Spinal cord (tissue), 10 donors: ENCODE measurements around the gene B4GALNT2. TPM values are rescaled to one million over a fixed set of nuclear protein-coding genes. Genes with fewer than 3 reads are reported as not detected.
"Not testable (repeated sequence)": the region's sequence is repeated elsewhere in the genome, so short reads cannot be mapped to it uniquely, and the experiment has no call there.

Experiments
- DNase-seq, 6 donors: peaks; one replicate each; pipeline versions ENCODE4 v3.0.0 to v3.0.0-alpha.2; 2013 to 2015; ENCODE audit warnings: low spot score in 6 of 6, low read depth in 4 of 6
- H3K27ac ChIP-seq: one replicate; pipeline ENCODE4 v1.5.1; 2013; ENCODE audit warnings: low read depth, low read length, control low read depth
- H3K27me3 ChIP-seq: one replicate; pipeline ENCODE4 v1.6.1; 2013; ENCODE audit warnings: low read length; ENCODE audit not compliant: control insufficient read depth, insufficient read depth
- H3K36me3 ChIP-seq: one replicate; pipeline ENCODE4 v1.6.1; 2013; ENCODE audit warnings: low read length; ENCODE audit not compliant: control insufficient read depth, insufficient read depth
- H3K4me1 ChIP-seq: one replicate; pipeline ENCODE4 v1.6.1; 2013; ENCODE audit warnings: low read length; ENCODE audit not compliant: control insufficient read depth, insufficient read depth
- H3K4me3 ChIP-seq: one replicate; pipeline ENCODE4 v1.5.1; 2013; ENCODE audit warnings: low read depth, low read length, control low read depth
- H3K9me3 ChIP-seq: one replicate; pipeline ENCODE4 v1.6.1; 2013; ENCODE audit warnings: low read length; ENCODE audit not compliant: control insufficient read depth, insufficient read depth
- WGBS: methylation state at CpG from one replicate; pipeline ENCODE4 v1.1.5; 2013; ENCODE audit warnings: missing lambda C conversion rate; ENCODE audit not compliant: insufficient coverage; 5-methylcytosine and 5-hydroxymethylcytosine counted together
- polyA plus RNA-seq, 2 donors: library from polyadenylated mRNA; unstranded; fragments of 120-200 nt; gene quantifications; one replicate each; pipeline ENCODE4 v1.2.1, GENCODE V29; 2013; ENCODE audit not compliant: insufficient read length in 2 of 2
- total RNA-seq, 2 donors: library from RNA; depleted of rRNA in 1 of 2; stranded (reverse); fragments of 120-200 nt in 1 of 2; fragments of >200 nt in 1 of 2; gene quantifications; one replicate each; pipeline versions ENCODE4 v1.2.3 to v1.2.4, GENCODE V29; 2013 to 2014
- donor health status: healthy.

B4GALNT2 gene
- total and polyA plus RNA-seq, 4 donors, result under 0.01 to 0.33 (median 0.33) TPM; not detected in 1

DNA sequence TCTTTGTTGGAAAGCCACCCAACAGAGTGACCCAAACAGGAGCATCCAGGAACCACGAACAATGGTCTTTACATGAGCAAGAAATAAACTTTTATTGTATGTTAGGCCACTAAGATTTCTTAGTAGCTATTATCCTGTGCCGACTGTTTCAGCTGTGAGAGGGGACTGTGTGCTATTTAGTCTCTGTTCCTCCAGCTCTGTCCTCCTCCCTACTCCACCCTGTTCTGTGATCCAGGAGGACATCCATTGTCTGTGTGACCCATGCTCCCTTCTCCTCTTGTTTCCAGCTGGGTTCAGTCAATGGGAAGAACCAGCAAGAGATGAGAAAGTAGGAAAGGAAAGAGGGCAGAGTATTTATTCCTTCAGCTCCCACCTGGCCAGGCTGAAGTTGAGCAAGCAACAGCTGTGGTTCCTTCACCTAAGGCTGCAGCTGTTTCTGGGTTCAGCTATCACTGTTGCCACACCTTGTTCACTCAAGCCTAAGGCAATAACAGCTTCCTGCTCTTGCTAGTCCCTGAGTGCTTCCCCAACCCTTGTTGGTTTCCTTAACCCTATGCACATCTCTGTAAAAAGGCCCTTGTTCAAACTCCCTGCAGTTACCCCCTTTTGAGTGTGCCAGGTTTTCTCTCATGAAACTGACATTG, 14.9 kb upstream of the B4GALNT2 start:
- peaks cover 2% of the 10 kb centered on the region for H3K27me3 ChIP-seq
- no peak overlapping the region for H3K4me3 ChIP-seq
- H3K27ac ChIP-seq, result no peak overlapping the region
- no peak for DNase-seq
- no peaks in the 10 kb centered on the region for H3K36me3 ChIP-seq
- WGBS, result no CpG with 5 or more reads among the region's 2 CpGs
- no peaks in the 10 kb centered on the region for H3K4me1 ChIP-seq
- H3K9me3 ChIP-seq, result no peaks in the 10 kb centered on the region

GRCh38 chr17:49120166-49120565, 12.4 kb upstream of the B4GALNT2 start:
- H3K36me3 ChIP-seq, result no peaks in the 10 kb centered on the region
- no peak overlapping the region for H3K4me3 ChIP-seq
- WGBS, result 73% methylated on average over 2 of the region's 3 CpGs
- no peak for DNase-seq
- H3K27me3 ChIP-seq, result peaks cover 2% of the 10 kb centered on the region
- no peaks in the 10 kb centered on the region for H3K4me1 ChIP-seq
- H3K9me3 ChIP-seq, result no peaks in the 10 kb centered on the region
- H3K27ac ChIP-seq, result no peak overlapping the region

DNA sequence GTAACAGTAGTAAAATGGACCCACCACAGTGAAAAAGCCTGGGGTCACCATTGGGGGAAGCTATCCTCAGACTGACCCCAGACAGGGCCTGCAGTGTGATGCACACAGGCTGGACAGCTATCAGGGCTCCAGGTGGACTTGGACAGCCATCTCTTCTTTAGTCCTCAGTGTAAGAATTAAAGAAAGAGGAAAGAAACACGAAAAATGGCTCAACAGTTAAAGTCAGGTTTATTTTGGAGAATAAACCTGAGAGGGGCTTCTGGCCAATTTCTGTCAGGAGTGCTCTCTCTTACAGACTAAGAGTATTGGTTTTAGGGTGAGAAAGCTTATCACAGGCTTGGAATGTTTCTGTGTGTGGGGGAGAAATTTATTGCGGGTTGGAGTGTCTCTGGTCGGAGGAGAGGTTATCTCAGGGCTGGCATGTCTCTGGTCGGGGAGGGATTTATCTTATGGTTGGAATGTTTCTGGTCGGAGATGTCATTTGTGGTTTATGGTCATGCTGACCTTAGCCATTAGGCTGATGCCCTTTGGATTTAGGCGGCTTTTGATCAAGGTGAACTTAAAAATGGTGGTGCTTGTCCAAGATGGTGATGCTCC, 10.8 kb upstream of the B4GALNT2 start:
- H3K9me3 ChIP-seq, result no peaks in the 10 kb centered on the region
- H3K27me3 ChIP-seq, result peaks cover 2% of the 10 kb centered on the region
- no peak for DNase-seq
- H3K4me3 ChIP-seq, result no peak overlapping the region
- no peaks in the 10 kb centered on the region for H3K36me3 ChIP-seq
- no peaks in the 10 kb centered on the region for H3K4me1 ChIP-seq
- no peak overlapping the region for H3K27ac ChIP-seq
- WGBS, result 82% methylated on average over 5 of the region's 6 CpGs

DNA sequence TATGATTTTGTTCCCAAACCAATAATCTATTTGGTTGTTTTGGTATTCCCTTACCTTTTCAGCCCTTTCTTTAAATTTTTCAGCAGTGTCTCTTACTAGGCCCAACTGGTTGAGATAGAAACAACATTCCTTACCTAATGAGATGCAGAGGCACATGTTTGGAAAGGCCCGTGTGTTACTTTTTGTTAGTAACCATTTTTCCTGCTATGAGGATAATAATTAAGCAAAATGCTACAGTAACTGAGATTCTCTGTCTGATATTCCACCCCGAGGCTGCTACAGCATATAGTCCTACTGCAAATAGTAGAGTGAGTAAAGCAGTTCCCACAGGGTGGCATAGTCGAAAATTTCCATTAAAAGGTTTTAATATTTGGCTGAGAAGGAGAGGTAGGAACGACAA, 10.0 kb upstream of the B4GALNT2 start:
- H3K4me3 ChIP-seq, result no peak overlapping the region
- no peak for DNase-seq
- no CpG with 5 or more reads among the region's 4 CpGs for WGBS
- no peaks in the 10 kb centered on the region for H3K4me1 ChIP-seq
- no peaks in the 10 kb centered on the region for H3K36me3 ChIP-seq
- no peaks in the 10 kb centered on the region for H3K9me3 ChIP-seq
- peaks cover 2% of the 10 kb centered on the region for H3K27me3 ChIP-seq
- no peak overlapping the region for H3K27ac ChIP-seq

GRCh38 chr17:49123061-49123460, 9.5 kb upstream of the B4GALNT2 start:
- H3K4me1 ChIP-seq, result no peaks in the 10 kb centered on the region
- no CpG with 5 or more reads among the region's 1 CpG for WGBS
- no peak for DNase-seq
- peaks cover 2% of the 10 kb centered on the region for H3K27me3 ChIP-seq
- no peaks in the 10 kb centered on the region for H3K9me3 ChIP-seq
- H3K27ac ChIP-seq, result no peak overlapping the region
- no peak overlapping the region for H3K4me3 ChIP-seq
- H3K36me3 ChIP-seq, result no peaks in the 10 kb centered on the region

DNA sequence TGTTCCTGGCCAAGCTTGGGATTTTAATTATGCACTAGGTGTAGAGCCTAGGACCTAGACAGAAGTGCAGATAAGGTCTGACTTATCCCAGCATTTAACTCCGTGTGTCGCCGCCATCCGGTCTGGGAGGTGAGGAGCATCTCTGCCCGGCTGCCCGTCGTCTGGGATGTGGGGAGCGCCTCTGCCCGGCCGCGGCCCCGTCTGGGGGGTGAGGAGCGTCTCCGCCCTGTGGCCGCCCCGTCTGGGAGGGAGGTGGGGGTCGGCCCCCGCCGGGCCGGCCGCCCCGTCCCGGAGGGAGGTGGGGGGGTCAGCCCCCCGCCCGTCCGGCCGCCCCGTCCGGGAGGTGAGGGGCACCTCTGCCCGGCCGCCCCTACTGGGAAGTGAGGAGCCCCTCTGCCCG, 7.1 kb upstream of the B4GALNT2 start:
- Histone ChIP-seq H3K36me3 (no peaks in the 10 kb centered on the region), H3K27me3 (no peaks in the 10 kb centered on the region), H3K4me1 (no peaks in the 10 kb centered on the region), H3K27ac (no peak overlapping the region), H3K4me3 (no peak overlapping the region), H3K9me3 (no peaks in the 10 kb centered on the region)
- WGBS, result 95% methylated on average over 13 of the region's 32 CpGs
- no peak for DNase-seq

DNA sequence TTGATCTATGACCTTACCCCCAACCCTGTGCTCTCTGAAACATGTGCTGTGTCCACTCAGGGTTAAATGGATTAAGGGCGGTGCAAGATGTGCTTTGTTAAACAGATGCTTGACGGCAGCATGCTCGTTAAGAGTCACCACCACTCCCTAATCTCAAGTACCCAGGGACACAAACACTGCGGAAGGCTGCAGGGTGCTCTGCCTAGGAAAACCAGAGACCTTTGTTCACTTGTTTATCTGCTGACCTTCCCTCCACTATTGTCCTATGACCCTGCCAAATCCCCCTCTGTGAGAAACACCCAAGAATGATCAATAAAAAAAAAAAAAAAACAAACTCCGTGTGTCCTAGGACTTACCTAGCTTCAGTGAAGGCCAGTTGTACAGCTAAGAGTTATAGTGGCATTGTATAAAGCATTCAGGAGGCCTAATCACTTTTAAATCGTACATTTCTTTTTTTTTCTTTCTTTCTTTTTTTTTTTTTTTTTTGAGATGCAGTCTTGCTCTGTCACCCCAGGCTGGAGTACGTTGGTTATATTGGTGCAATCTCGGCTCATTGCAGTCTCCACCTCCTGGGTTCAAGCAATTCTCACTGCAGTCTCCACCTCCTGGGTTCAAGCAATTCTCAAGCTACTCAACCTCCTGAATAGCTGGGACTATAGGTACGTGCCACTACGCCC, 6.2 kb upstream of the B4GALNT2 start:
- not testable (repeated sequence) for H3K4me3 ChIP-seq, DNase-seq, H3K27me3 ChIP-seq, H3K9me3 ChIP-seq, H3K36me3 ChIP-seq, H3K27ac ChIP-seq, H3K4me1 ChIP-seq
- WGBS, result 31% methylated on average over 2 of the region's 10 CpGs

GRCh38 chr17:49129359-49129950, 3.1 kb upstream of the B4GALNT2 start:
- not testable (repeated sequence) for H3K27ac ChIP-seq, DNase-seq, H3K36me3 ChIP-seq, H3K9me3 ChIP-seq, H3K4me3 ChIP-seq
- WGBS, result 67% methylated on average over 2 of the region's 2 CpGs
- Histone ChIP-seq H3K4me1 (peaks cover 11% of the 10 kb centered on the region), H3K27me3 (peaks cover 35% of the 10 kb centered on the region)

GRCh38 chr17:49130891-49131290, 1.7 kb upstream of the B4GALNT2 start:
- peaks cover 41% of the 10 kb centered on the region for H3K27me3 ChIP-seq
- H3K36me3 ChIP-seq, result no peaks in the 10 kb centered on the region
- no peaks in the 10 kb centered on the region for H3K9me3 ChIP-seq
- peaks cover 11% of the 10 kb centered on the region for H3K4me1 ChIP-seq
- H3K4me3 ChIP-seq, result no peak overlapping the region
- WGBS, result no CpG with 5 or more reads among the region's 3 CpGs
- DNase-seq, result no peak
- no peak overlapping the region for H3K27ac ChIP-seq
